Measurements from ENCODE around the gene FGD2.

GRCh38 chr6:37024656-37025337 lies 19.3 kb downstream of the FGD2 start:
- TF ChIP-seq BRCA1 (IDR thresholded peaks at IDR 0.05; ENCODE audit: low read depth, low read length) (no peak), GABPA (IDR thresholded peaks at IDR 0.05; ENCODE audit: borderline replicate concordance, insufficient read depth, low read length) (no peak), POLR2AphosphoS5 (IDR thresholded peaks at IDR 0.05; ENCODE audit: low read depth, low read length) (no peak), CTCF (IDR thresholded peaks at IDR 0.05; ENCODE audit: control extremely low read depth in 1 of 3, insufficient read depth in 1 of 3, low read depth in 1 of 3, low read length in 3 of 3) (no peak), YY1 (IDR thresholded peaks at IDR 0.05; ENCODE audit: low read depth, low read length) (no peak), EZH2 (IDR thresholded peaks at IDR 0.05; ENCODE audit: low read depth, low read length, severe bottlenecking) (no peak), KDM5A (IDR thresholded peaks at IDR 0.05; ENCODE audit: low read length) (no peak), JUND (IDR thresholded peaks at IDR 0.05; ENCODE audit: low read length) (no peak), TAF7 (optimal IDR thresholded peaks at IDR 0.05; ENCODE audit: borderline replicate concordance, low read depth, low read length) (no peak), EP300 (IDR thresholded peaks at IDR 0.05; ENCODE audit: borderline replicate concordance in 1 of 2, low read depth in 2 of 2, low read length in 2 of 2) (no peak; a peak in 1 of 3 replicates), USF2 (IDR thresholded peaks at IDR 0.05; ENCODE audit: low read length) (no peak)

Data from H1 (cell line).